ENCODE measurements around the gene MED8. TPM values are rescaled to one million over a fixed set of nuclear protein-coding genes. Genes with fewer than 3 reads are reported as not detected.
"Not testable (repeated sequence)": the region's sequence is repeated elsewhere in the genome, so short reads cannot be mapped to it uniquely, and the experiment has no call there.

The MED8 gene
- total RNA-seq, 1 donor from 2014 or later: 15.7 TPM

GRCh38 chr1:43404353-43404752 lies 14.8 kb upstream of the MED8 start:
- Histone ChIP-seq H3K36me3 (peaks cover 63% of the 10 kb centered on the region), H3K27me3 (ENCODE audit: low read depth) (no peaks in the 10 kb centered on the region), H3K9me3 (replicated peaks) (no peaks in the 10 kb centered on the region), H3K27ac (replicated peaks) (no peak overlapping the region), H3K4me3 (no peak overlapping the region), H3K4me1 (peaks cover 21% of the 10 kb centered on the region)
- no peak for DNase-seq
- TF ChIP-seq, protein P1, sequence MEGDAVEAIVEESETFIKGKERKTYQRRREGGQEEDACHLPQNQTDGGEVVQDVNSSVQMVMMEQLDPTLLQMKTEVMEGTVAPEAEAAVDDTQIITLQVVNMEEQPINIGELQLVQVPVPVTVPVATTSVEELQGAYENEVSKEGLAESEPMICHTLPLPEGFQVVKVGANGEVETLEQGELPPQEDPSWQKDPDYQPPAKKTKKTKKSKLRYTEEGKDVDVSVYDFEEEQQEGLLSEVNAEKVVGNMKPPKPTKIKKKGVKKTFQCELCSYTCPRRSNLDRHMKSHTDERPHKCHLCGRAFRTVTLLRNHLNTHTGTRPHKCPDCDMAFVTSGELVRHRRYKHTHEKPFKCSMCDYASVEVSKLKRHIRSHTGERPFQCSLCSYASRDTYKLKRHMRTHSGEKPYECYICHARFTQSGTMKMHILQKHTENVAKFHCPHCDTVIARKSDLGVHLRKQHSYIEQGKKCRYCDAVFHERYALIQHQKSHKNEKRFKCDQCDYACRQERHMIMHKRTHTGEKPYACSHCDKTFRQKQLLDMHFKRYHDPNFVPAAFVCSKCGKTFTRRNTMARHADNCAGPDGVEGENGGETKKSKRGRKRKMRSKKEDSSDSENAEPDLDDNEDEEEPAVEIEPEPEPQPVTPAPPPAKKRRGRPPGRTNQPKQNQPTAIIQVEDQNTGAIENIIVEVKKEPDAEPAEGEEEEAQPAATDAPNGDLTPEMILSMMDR (IDR thresholded peaks at IDR 0.05; ENCODE audit: borderline replicate concordance): no peak
- intact Hi-C loops (cut with micrococcal nuclease): no loop called here

DNA sequence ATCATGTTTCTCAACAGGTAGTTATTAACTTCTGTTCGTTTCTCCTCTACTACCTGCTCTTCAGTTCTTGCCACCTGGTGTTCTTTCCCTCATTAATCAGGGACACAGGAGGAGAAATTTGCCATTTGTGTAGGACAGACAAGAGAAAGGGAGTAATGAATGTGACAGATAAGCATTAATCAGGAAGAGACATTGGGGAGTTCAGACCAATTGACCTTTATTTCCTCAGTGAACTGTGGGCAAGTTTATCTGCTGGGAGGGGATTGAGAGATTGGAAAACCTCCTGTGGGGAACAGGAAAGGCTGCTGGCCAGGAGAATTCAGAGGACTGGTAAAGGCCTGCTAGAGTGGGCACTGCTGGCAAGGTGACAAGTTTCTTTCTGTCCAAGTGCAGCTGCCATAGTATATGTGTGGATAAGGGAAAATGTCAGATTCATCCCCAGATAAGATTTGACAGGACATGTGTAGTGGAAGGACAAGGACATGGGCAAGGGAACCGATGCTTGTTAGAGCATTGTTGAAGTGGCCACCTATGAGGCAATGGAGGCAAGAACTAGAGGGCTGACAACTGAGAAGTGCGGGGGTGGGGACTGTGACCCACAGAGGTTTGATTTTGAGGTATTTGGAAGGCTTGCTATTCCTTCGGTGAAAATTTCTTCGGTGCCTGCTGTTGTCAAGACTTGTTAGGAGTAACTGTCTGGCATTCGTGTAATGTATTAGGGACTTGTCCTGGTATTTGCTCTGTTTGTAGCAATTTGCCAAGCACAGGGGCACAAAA lies 12.7 kb upstream of the MED8 start:
- no peaks in the 10 kb centered on the region for H3K9me3 ChIP-seq (replicated peaks)
- no peaks in the 10 kb centered on the region for H3K27me3 ChIP-seq (ENCODE audit: low read depth)
- intact Hi-C loops (cut with micrococcal nuclease): no loop called here
- H3K4me3 ChIP-seq: no peak overlapping the region
- TF ChIP-seq, protein P1 (IDR thresholded peaks at IDR 0.05; ENCODE audit: borderline replicate concordance): no peak
- peaks cover 21% of the 10 kb centered on the region for H3K4me1 ChIP-seq
- H3K36me3 ChIP-seq: peaks cover 43% of the 10 kb centered on the region
- no peak for DNase-seq
- no peak overlapping the region for H3K27ac ChIP-seq (replicated peaks)

- H3K27ac ChIP-seq (replicated peaks); H3K27me3 ChIP-seq (ENCODE audit: low read depth); H3K9me3 ChIP-seq (replicated peaks); H3K4me3 ChIP-seq; intact Hi-C loops (cut with micrococcal nuclease); DNase-seq: not testable (repeated sequence)
- Histone ChIP-seq H3K36me3 (peaks cover 40% of the 10 kb centered on the region), H3K4me1 (peaks cover 14% of the 10 kb centered on the region)
These were observed 10.8 kb upstream of the MED8 start for GRCh38 chr1:43400441-43400840.

DNA sequence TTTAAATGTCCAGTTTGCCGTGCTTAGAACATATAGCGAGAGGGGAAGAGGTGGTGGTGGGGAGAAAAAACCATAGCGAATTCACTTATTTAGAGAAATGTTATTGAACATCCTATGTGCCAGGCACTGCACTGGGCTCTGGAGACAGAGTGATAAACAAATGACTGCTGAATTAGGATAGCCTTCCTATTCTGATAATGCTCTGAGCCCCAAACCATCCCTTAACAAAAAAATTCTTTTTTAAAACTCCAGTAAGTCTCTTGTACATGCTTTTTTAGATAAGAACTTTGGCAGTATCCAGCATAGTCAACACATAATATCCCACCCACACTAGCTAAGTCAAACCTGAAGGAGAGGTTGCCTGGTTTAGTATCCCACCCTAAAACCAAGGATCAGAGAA lies 8.6 kb upstream of the MED8 start:
- TF ChIP-seq, protein P1 (IDR thresholded peaks at IDR 0.05; ENCODE audit: borderline replicate concordance): no peak
- Histone ChIP-seq H3K4me3 (no peak overlapping the region), H3K9me3 (replicated peaks) (no peaks in the 10 kb centered on the region), H3K4me1 (peaks cover 9% of the 10 kb centered on the region), H3K36me3 (peaks cover 26% of the 10 kb centered on the region), H3K27ac (replicated peaks) (no peak overlapping the region), H3K27me3 (ENCODE audit: low read depth) (no peaks in the 10 kb centered on the region)
- intact Hi-C loops (cut with micrococcal nuclease): no loop called here
- no peak for DNase-seq

GRCh38 chr1:43396059-43396458 lies 6.5 kb upstream of the MED8 start:
- H3K36me3 ChIP-seq: peaks cover 20% of the 10 kb centered on the region
- H3K27ac ChIP-seq (replicated peaks): no peak overlapping the region
- intact Hi-C loops (cut with micrococcal nuclease): no loop called here
- no peaks in the 10 kb centered on the region for H3K9me3 ChIP-seq (replicated peaks)
- H3K4me3 ChIP-seq: no peak overlapping the region
- no peaks in the 10 kb centered on the region for H3K27me3 ChIP-seq (ENCODE audit: low read depth)
- DNase-seq: no peak
- H3K4me1 ChIP-seq: peaks cover 5% of the 10 kb centered on the region
- TF ChIP-seq, protein P1 (IDR thresholded peaks at IDR 0.05; ENCODE audit: borderline replicate concordance): no peak

- Histone ChIP-seq H3K4me1 (peaks cover 10% of the 10 kb centered on the region), H3K4me3 (no peak overlapping the region), H3K36me3 (peaks cover 20% of the 10 kb centered on the region), H3K27ac (replicated peaks) (no peak overlapping the region), H3K27me3 (ENCODE audit: low read depth) (no peaks in the 10 kb centered on the region), H3K9me3 (replicated peaks) (no peaks in the 10 kb centered on the region)
- intact Hi-C loops (cut with micrococcal nuclease): no loop called here
- TF ChIP-seq, protein P1 (IDR thresholded peaks at IDR 0.05; ENCODE audit: borderline replicate concordance): no peak
- DNase-seq: no peak
These were observed 5.9 kb upstream of the MED8 start for GRCh38 chr1:43395523-43395922.

Measured in left ventricle myocardium inferior (tissue), 1 donor.